Mesothelial cell of epicardium (in vitro differentiated cells): ENCODE measurements around the gene HM13. TPM values are rescaled to one million over a fixed set of nuclear protein-coding genes. Genes with fewer than 3 reads are reported as not detected.

Source experiments
- DNase-seq, 2 experiments: peaks; one replicate each; pipeline ENCODE4 v3.0.0; 2021; ENCODE audit warnings: low spot score in 2 of 2; ENCODE audit not compliant: unreplicated experiment in 2 of 2
- H3K27ac Mint-ChIP-seq: 2 replicates; pipeline ENCODE4 v1.8.0; 2021; ENCODE audit warnings: mixed read lengths
- H3K27me3 Mint-ChIP-seq: 2 replicates; pipeline ENCODE4 v1.8.0; 2021; ENCODE audit warnings: low read depth, mixed read lengths
- H3K36me3 Mint-ChIP-seq: 2 replicates; pipeline ENCODE4 v1.8.0; 2021; ENCODE audit warnings: mixed read lengths
- H3K4me1 Mint-ChIP-seq: 2 replicates; pipeline ENCODE4 v1.8.0; 2021; ENCODE audit warnings: mixed read lengths
- H3K4me3 Mint-ChIP-seq: 2 replicates; pipeline ENCODE4 v1.8.0; 2021; ENCODE audit warnings: mild to moderate bottlenecking, moderate library complexity, mixed read lengths
- H3K9me3 Mint-ChIP-seq: 2 replicates; pipeline ENCODE4 v1.8.0; 2021; ENCODE audit warnings: mixed read lengths
- microRNA-seq: library from miRNA; unstranded; fragments of <30 nt; microRNA quantifications from one replicate; pipeline ENCODE4 v1.2.0, GENCODE V29; 2021; ENCODE audit warnings: inconsistent platforms, mixed read lengths
- total RNA-seq: library from RNA; stranded (reverse); gene quantifications from 3 replicates; pipeline ENCODE4 v1.2.1, GENCODE V29; 2021
- TF ChIP-seq, protein P1 (sequence below): fragments of 200-600 bp; sonication (generic); IDR thresholded peaks from one replicate; pipeline ENCODE4 v1.5.0; 2021; ENCODE audit warnings: antibody characterized with exemption; ENCODE audit not compliant: unreplicated experiment

The HM13 gene
- total RNA-seq, 1 donor from 2014 or later, result 140 TPM

DNA sequence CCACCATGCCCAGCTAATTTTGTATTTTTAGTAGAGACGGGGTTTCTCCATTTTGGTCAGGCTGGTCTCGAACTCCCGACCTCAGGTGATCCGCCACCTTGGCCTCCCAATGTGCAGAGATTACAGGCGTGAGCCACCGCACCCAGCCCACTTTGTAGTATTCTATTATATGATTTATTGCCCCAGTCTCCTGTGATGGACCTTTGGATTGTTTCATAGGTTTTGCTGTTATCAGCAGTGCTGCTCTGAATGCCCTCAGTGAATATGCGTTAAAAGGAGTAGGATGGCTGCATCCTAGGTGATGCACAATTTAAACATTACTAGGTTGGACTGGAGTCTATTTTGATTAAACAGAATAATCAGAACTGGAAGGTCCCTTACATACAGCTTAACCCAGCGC lies 101.2 kb downstream of the HM13 start:
- TF ChIP-seq, protein P1, sequence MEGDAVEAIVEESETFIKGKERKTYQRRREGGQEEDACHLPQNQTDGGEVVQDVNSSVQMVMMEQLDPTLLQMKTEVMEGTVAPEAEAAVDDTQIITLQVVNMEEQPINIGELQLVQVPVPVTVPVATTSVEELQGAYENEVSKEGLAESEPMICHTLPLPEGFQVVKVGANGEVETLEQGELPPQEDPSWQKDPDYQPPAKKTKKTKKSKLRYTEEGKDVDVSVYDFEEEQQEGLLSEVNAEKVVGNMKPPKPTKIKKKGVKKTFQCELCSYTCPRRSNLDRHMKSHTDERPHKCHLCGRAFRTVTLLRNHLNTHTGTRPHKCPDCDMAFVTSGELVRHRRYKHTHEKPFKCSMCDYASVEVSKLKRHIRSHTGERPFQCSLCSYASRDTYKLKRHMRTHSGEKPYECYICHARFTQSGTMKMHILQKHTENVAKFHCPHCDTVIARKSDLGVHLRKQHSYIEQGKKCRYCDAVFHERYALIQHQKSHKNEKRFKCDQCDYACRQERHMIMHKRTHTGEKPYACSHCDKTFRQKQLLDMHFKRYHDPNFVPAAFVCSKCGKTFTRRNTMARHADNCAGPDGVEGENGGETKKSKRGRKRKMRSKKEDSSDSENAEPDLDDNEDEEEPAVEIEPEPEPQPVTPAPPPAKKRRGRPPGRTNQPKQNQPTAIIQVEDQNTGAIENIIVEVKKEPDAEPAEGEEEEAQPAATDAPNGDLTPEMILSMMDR, result no peak
- H3K36me3 Mint-ChIP-seq, result no peaks in the 10 kb centered on the region

DNA sequence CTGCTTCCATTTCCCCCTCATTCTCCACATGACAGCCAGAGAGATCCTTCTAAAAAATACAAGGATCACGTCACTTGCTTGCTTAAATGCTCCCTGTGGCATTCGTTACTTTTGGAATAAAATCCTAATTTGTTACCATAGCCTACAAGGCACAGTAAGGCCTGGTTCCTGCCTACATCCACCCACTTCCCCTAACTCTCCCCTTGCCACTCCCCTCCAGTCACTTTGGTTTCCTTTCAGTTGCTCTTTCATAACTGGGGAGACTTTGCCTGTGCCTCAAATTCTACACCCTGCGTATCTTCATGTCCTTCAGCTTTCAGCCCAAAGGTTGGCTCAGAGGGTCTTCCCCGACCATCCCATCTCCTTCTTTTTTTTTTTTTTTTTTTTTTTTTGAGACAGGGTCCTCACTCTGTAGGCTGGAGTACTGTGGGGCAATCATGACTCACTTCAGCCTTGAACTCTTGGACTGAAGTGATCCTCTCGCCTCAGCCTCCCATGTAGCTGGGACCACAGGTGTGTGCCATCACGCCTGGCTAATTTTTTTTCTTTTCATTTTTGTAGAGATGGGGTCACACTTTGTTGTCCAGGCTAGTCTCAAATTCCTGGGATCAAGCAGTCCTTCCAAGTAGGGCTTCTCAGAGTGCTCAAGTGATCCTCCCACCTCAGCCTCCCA lies 103.3 kb downstream of the HM13 start:
- TF ChIP-seq, protein P1, result no peak
- peaks cover 4% of the 10 kb centered on the region for H3K4me1 Mint-ChIP-seq
- DNase-seq, result no peak
- H3K4me3 Mint-ChIP-seq, result no peak overlapping the region
- no peaks in the 10 kb centered on the region for H3K27me3 Mint-ChIP-seq
- H3K27ac Mint-ChIP-seq, result no peak overlapping the region
- H3K36me3 Mint-ChIP-seq, result no peaks in the 10 kb centered on the region
- H3K9me3 Mint-ChIP-seq, result no peaks in the 10 kb centered on the region

More for the DNA sequence above, 101.2 kb downstream of the HM13 start:
- no peaks in the 10 kb centered on the region for H3K9me3 Mint-ChIP-seq
- no peak overlapping the region for H3K4me3 Mint-ChIP-seq
- no peak overlapping the region for H3K27ac Mint-ChIP-seq
- peaks cover 19% of the 10 kb centered on the region for H3K4me1 Mint-ChIP-seq
- H3K27me3 Mint-ChIP-seq, result no peaks in the 10 kb centered on the region
- no peak for DNase-seq

Small RNAs within 50 kb of the gene (microRNA-seq; reads per million reads assigned to microRNA genes)
- gene MIR3193, result not detected

Other genes starting within 250 kb of the HM13 start
- not detected in 3 replicates for gene DEFB116, start 205.9 kb upstream of the HM13 start, total RNA-seq
- not detected in 3 replicates for gene DEFB118, start 145.8 kb upstream of the HM13 start, total RNA-seq
- not detected in 3 replicates for gene DEFB119, start 123.9 kb upstream of the HM13 start, total RNA-seq
- not detected in 3 replicates for gene DEFB121, start 108.2 kb upstream of the HM13 start, total RNA-seq
- not detected in 3 replicates for gene DEFB123, start 73.8 kb upstream of the HM13 start, total RNA-seq
- not detected in 3 replicates for gene DEFB124, start 39.3 kb upstream of the HM13 start, total RNA-seq
- gene REM1, start 39.2 kb upstream of the HM13 start, total RNA-seq, result not detected in 3 replicates
- gene ID1, start 90.8 kb downstream of the HM13 start, total RNA-seq, result 374 to 378 TPM (median 377 TPM) in 3 replicates
- 0.34 TPM in 1 of 3 replicates, not detected in the others for gene COX4I2, start 123.5 kb downstream of the HM13 start, total RNA-seq
- gene BCL2L1, start 208.4 kb downstream of the HM13 start, total RNA-seq, result 63.2 to 66.6 TPM (median 64.8 TPM) in 3 replicates
- 36.6 to 39.0 TPM (median 37.5 TPM) in 3 replicates for gene TPX2, start 224.8 kb downstream of the HM13 start, total RNA-seq